ENCODE data around the gene ALDH3B2. TPM values are rescaled to one million over a fixed set of nuclear protein-coding genes. Genes with fewer than 3 reads are reported as not detected.

ALDH3B2 gene
- total RNA-seq, 2 donors from 2014 or later, result 1.8 to 4.4 TPM

DNA sequence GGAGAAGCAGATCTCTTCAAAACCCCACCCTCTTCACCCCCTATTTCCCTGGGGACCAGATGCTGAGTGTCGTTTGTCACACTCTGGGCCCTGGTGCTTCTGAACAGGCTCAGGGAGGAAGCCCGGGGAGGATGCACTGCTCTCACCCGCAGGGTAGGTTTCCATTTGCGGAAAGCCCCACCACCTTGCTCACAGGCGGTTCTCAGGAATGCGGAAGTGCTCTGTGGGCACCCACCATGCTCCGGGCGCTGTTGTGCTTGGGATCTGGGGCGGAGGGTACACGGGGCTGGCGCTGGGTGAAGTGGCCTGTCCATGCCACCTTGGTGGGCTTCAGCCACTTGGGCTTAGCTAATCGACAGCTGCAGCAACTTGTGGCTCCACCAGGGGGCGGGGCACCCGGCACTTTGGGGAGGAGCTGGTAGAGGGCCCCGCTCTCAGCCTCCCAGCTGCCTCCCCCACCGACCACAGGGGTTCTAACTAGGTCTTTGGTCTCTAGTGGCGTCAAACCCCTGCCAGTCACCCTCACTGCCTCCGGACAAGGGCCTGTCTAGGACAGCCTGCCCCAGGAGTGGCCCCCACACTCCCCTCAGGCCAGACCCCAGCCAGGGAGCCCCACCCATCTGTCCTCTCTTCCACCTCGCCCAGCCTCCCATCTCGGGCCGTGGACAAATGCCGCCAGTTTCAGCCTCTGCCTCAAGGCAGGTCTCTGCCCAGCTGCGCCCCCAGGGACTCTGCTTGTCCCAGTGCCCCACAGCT is 60.3 kb downstream of the ALDH3B2 start:
- H3K36me3 ChIP-seq, result peaks cover 0 to 5% of the 10 kb centered on the region in 2 donors
- H3K9me3 ChIP-seq, result no peaks in the 10 kb centered on the region
- intact Hi-C loops (cut with DNase I), result no loop called here
- peak overlapping the region; percentile 0 to 51 for H3K27ac ChIP-seq
- no peaks in the 10 kb centered on the region for H3K4me1 ChIP-seq (replicated peaks)
- peak overlapping the region; percentile 9 to 28 for H3K4me3 ChIP-seq
- no peaks in the 10 kb centered on the region for H3K27me3 ChIP-seq (replicated peaks; ENCODE audit: insufficient read depth)
- 14% methylated on average over 22 of the region's 23 CpGs for WGBS
- TF ChIP-seq POLR2AphosphoS5 (IDR thresholded peaks at IDR 0.05) (peak; percentile 29), POLR2A (IDR thresholded peaks at IDR 0.05) (peak; percentile 22), CTCF (IDR thresholded peaks at IDR 0.05) (peak; percentile 20 to 66 (median 48))
- no peak for DNase-seq (ENCODE audit: low spot score)

GRCh38 chr11:67613313-67613959 is 61.0 kb downstream of the ALDH3B2 start:
- Histone ChIP-seq H3K27me3 (replicated peaks; ENCODE audit: insufficient read depth) (no peaks in the 10 kb centered on the region), H3K36me3 (peaks cover 7 to 9% of the 10 kb centered on the region in 2 donors), H3K27ac (peak overlapping the region; percentile 0 to 51), H3K4me1 (replicated peaks) (no peaks in the 10 kb centered on the region), H3K4me3 (no peak overlapping the region), H3K9me3 (no peaks in the 10 kb centered on the region)
- no peak for TF ChIP-seq CTCF (IDR thresholded peaks at IDR 0.05)
- TF ChIP-seq POLR2AphosphoS5 (IDR thresholded peaks at IDR 0.05), result no peak
- no peak for TF ChIP-seq POLR2A (IDR thresholded peaks at IDR 0.05)
- DNase-seq (ENCODE audit: low spot score), result no peak
- WGBS, result 83% methylated on average over 17 of the region's 17 CpGs
- intact Hi-C loops (cut with DNase I), result no loop called here

- Histone ChIP-seq H3K4me3 (no peak overlapping the region), H3K9me3 (no peaks in the 10 kb centered on the region), H3K4me1 (replicated peaks) (peaks cover 2% of the 10 kb centered on the region), H3K36me3 (peaks cover 7 to 9% of the 10 kb centered on the region in 2 donors), H3K27me3 (replicated peaks; ENCODE audit: insufficient read depth) (no peaks in the 10 kb centered on the region), H3K27ac (no peak overlapping the region)
- TF ChIP-seq CTCF (IDR thresholded peaks at IDR 0.05), result no peak
- no peak for TF ChIP-seq POLR2A (IDR thresholded peaks at IDR 0.05)
- TF ChIP-seq POLR2AphosphoS5 (IDR thresholded peaks at IDR 0.05), result no peak
- DNase-seq (ENCODE audit: low spot score), result no peak
- intact Hi-C loops (cut with DNase I), result no loop called here
- 90% methylated on average over 12 of the region's 13 CpGs for WGBS
Observed at GRCh38 chr11:67612751-67613150, 61.7 kb downstream of the ALDH3B2 start.

Small RNA genes lying within 50 kb of the gene (small RNA-seq; reads per million reads assigned to genes)
- 0 reads per million in 2 donors for gene RPL37P2

Other genes starting within 250 kb of the ALDH3B2 start
- 10 to 100 TPM; 54.5 to 72.9 TPM for gene RPS6KB2, start 246.1 kb downstream of the ALDH3B2 start, total RNA-seq
- gene PTPRCAP, start 236.9 kb downstream of the ALDH3B2 start, total RNA-seq, result 1 to 10 TPM; 2.9 to 5.9 TPM
- gene CORO1B, start 231.1 kb downstream of the ALDH3B2 start, total RNA-seq, result 100 to 1,000 TPM; 106 to 184 TPM
- not detected for gene GPR152, start 221.9 kb downstream of the ALDH3B2 start, total RNA-seq
- 1 to 10 TPM; 4.3 to 6.1 TPM for gene CABP4, start 219.3 kb downstream of the ALDH3B2 start, total RNA-seq
- 100 to 1,000 TPM; 106 to 402 TPM for gene TMEM134, start 205.4 kb downstream of the ALDH3B2 start, total RNA-seq
- 10 to 100 TPM; 63.7 to 93.7 TPM for gene AIP, start 191.6 kb downstream of the ALDH3B2 start, total RNA-seq
- gene PITPNM1, start 169.3 kb downstream of the ALDH3B2 start, total RNA-seq, result 10 to 100 TPM; 19.3 to 26.9 TPM
- gene CDK2AP2, start 166.5 kb downstream of the ALDH3B2 start, total RNA-seq, result 10 to 100 TPM; 57.1 to 91.9 TPM
- not detected for gene CABP2, start 151.2 kb downstream of the ALDH3B2 start, total RNA-seq
- gene GSTP1, start 90.8 kb downstream of the ALDH3B2 start, total RNA-seq, result 100 to 1,000 TPM; 540 to 577 TPM
- gene NDUFV1, start 67.7 kb downstream of the ALDH3B2 start, total RNA-seq, result 100 to 1,000 TPM; 190 to 260 TPM
- gene NUDT8, start 44.7 kb downstream of the ALDH3B2 start, total RNA-seq, result 10 to 100 TPM in 1 of 2 donors, 1 to 10 TPM in 1; 7.2 to 29.2 TPM
- gene TBX10, start 34.9 kb downstream of the ALDH3B2 start, total RNA-seq, result not detected
- 1 to 10 TPM in 1 of 2 donors, not detected in 1; 1.7 TPM for gene ACY3, start 23.9 kb downstream of the ALDH3B2 start, total RNA-seq